OCI-LY3 (cell line): ENCODE measurements around the gene OXT.
"Not testable (repeated sequence)": the region's sequence is repeated elsewhere in the genome, so short reads cannot be mapped to it uniquely, and the experiment has no call there.

Source experiments
- H2AFZ ChIP-seq: fragments of 200-600, 300-600 bp; shearing (Covaris generic); 2 replicates; pipeline ENCODE4 v1.6.0; 2014; ENCODE audit warnings: antibody characterized with exemption, low read depth, low read length
- H3K27ac ChIP-seq: fragments of 200-600, 300-600 bp; sonication (generic); 2 replicates; pipeline ENCODE4 v1.5.1; 2014; ENCODE audit warnings: mild to moderate bottlenecking, low read length, moderate library complexity, mixed read lengths
- H3K27me3 ChIP-seq: fragments of 200-600, 300-600 bp; sonication (generic); 2 replicates; pipeline ENCODE4 v1.6.1; 2014; ENCODE audit warnings: low read depth, low read length, mixed read lengths
- H3K36me3 ChIP-seq: fragments of 200-600, 300-600 bp; sonication (generic); replicated peaks from 2 replicates; pipeline ENCODE3; 2014; ENCODE audit warnings: low read depth, low read length, mixed read lengths
- H3K4me1 ChIP-seq: fragments of 300-600, 200-600 bp; sonication (generic); 2 replicates; pipeline ENCODE4 v1.6.1; 2014; ENCODE audit warnings: low read length, mixed read lengths
- H3K4me2 ChIP-seq: fragments of 200-600, 300-600 bp; sonication (generic); 2 replicates; pipeline ENCODE4 v1.6.1; 2014; ENCODE audit warnings: low read length, mixed read lengths
- H3K4me3 ChIP-seq: fragments of 300-600, 200-600 bp; sonication (generic); 2 replicates; pipeline ENCODE4 v1.5.1; 2014; ENCODE audit warnings: antibody characterized with exemption, mild to moderate bottlenecking, low read length, moderate library complexity
- H3K79me2 ChIP-seq: fragments of 300-600, 200-600 bp; shearing (Covaris generic); 2 replicates; pipeline ENCODE4 v1.6.1; 2014; ENCODE audit warnings: mild to moderate bottlenecking, low read length, mixed read lengths
- H3K9ac ChIP-seq: fragments of 300-600, 200-600 bp; shearing (Covaris generic); 2 replicates; pipeline ENCODE4 v1.6.0; 2014; ENCODE audit warnings: mild to moderate bottlenecking, low read length, moderate library complexity
- H3K9me3 ChIP-seq: fragments of 200-600, 300-600 bp; shearing (Covaris generic); 2 replicates; pipeline ENCODE4 v1.6.1; 2014; ENCODE audit warnings: low read length, mixed read lengths; ENCODE audit not compliant: insufficient read depth
- H4K20me1 ChIP-seq: fragments of 200-600, 300-600 bp; sonication (generic); 2 replicates; pipeline ENCODE4 v1.6.1; 2016; ENCODE audit warnings: low read length, mixed read lengths; ENCODE audit not compliant: insufficient read depth
- EZH2phosphoT487 ChIP-seq: fragments of 200-600 bp; shearing (Covaris generic); IDR thresholded peaks from 2 replicates; pipeline ENCODE4 v1.6.1; 2018; ENCODE audit warnings: antibody characterized with exemption, mixed run types, low read depth
- TF ChIP-seq, protein P1 (sequence below): fragments of 200-600, 300-600 bp; sonication (generic); IDR thresholded peaks from 2 replicates; pipeline ENCODE4 v1.5.1; 2014; ENCODE audit warnings: antibody characterized with exemption, low read length, low read depth

The OXT gene

DNA sequence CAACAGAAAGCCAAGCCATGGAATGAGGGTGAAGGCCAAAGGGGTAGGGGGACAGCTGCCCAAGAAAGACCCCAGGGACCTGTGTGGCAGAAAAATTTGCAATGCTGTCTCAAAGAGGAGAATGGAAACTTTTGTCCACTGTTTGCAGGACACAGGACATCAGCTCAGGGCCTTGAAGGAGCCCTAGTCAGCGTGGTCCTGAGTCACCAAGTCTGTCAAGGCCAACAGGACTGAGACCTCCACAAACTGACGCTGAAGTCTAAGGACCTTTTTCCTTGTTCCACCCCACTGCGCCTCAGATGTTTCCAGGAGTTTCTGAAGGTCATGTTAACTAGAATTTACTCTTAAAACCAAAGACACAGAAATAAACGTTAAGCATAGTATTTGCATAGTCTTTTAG is 44.9 kb downstream of the OXT start:
- Histone ChIP-seq H4K20me1 (peaks cover 4% of the 10 kb centered on the region; the same call in 1 of the 2 replicates), H3K9ac (no peak overlapping the region), H3K9me3 (no peaks in the 10 kb centered on the region), H3K27me3 (no peaks in the 10 kb centered on the region), H2AFZ (no peak overlapping the region), H3K4me3 (no peak overlapping the region), H3K36me3 (peaks cover 10% of the 10 kb centered on the region), H3K4me1 (no peaks in the 10 kb centered on the region), H3K4me2 (no peak overlapping the region), H3K27ac (no peak overlapping the region), H3K79me2 (no peaks in the 10 kb centered on the region; the same call in 1 of the 2 replicates)
- TF ChIP-seq, protein P1, sequence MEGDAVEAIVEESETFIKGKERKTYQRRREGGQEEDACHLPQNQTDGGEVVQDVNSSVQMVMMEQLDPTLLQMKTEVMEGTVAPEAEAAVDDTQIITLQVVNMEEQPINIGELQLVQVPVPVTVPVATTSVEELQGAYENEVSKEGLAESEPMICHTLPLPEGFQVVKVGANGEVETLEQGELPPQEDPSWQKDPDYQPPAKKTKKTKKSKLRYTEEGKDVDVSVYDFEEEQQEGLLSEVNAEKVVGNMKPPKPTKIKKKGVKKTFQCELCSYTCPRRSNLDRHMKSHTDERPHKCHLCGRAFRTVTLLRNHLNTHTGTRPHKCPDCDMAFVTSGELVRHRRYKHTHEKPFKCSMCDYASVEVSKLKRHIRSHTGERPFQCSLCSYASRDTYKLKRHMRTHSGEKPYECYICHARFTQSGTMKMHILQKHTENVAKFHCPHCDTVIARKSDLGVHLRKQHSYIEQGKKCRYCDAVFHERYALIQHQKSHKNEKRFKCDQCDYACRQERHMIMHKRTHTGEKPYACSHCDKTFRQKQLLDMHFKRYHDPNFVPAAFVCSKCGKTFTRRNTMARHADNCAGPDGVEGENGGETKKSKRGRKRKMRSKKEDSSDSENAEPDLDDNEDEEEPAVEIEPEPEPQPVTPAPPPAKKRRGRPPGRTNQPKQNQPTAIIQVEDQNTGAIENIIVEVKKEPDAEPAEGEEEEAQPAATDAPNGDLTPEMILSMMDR = no peak
- no peak for TF ChIP-seq EZH2phosphoT487

DNA sequence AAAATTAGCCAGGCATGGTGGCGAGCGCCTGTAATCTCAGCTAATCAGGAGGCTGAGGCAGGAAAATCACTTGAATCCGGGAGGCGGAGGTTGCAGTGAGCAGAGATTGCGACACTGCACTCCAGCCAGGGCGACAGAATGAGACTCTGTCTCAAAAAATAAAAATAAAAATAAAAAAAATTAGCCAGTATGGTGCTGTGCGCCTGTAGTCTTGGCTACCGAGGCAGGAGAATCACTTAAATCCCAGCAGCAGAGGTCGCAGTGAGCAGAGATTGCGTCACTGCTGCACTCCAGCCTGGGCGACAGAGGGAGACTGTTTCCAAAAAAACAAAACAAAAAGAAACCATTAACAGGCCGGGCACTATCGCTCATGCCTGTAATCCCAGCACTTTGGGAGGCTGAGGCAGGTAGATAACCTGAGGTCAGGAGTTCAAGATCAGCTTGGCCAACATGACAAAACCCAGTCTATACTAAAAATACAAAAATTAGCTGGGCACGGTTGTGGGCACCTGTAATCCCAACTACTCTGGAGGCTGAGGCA is 46.5 kb downstream of the OXT start:
- not testable (repeated sequence) for H3K4me1 ChIP-seq, H3K27ac ChIP-seq, H3K9me3 ChIP-seq, H3K4me2 ChIP-seq, H2AFZ ChIP-seq, H3K4me3 ChIP-seq, H4K20me1 ChIP-seq, H3K79me2 ChIP-seq, H3K27me3 ChIP-seq, H3K9ac ChIP-seq
- peaks cover 25% of the 10 kb centered on the region for H3K36me3 ChIP-seq

DNA sequence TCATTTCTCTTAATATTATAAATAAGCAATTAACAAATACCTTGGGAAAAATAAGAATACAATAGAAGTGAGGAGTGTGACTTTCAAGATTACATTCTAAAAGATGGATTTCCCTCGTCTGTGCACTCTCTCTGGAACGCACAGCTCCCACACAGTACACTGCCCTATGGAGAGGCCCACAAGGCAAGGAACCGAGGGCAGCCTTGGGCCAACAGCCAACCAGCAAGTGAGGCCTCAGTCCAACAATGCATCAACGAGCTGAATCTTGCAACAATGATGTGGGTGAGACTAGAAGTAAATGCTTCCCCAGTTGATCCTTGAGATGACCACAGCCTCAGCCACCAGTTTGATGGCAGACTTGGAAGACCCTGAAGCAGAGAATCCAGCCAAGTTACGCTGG is 47.6 kb downstream of the OXT start:
- H4K20me1 ChIP-seq = peaks cover 4% of the 10 kb centered on the region; the same call in 1 of the 2 replicates
- TF ChIP-seq, protein P1 = no peak
- no peak for TF ChIP-seq EZH2phosphoT487
- no peaks in the 10 kb centered on the region for H3K27me3 ChIP-seq
- H2AFZ ChIP-seq = no peak overlapping the region
- H3K4me2 ChIP-seq = no peak overlapping the region
- no peaks in the 10 kb centered on the region for H3K4me1 ChIP-seq
- H3K79me2 ChIP-seq = no peaks in the 10 kb centered on the region; the same call in 1 of the 2 replicates
- no peak overlapping the region for H3K4me3 ChIP-seq
- H3K36me3 ChIP-seq = peaks cover 35% of the 10 kb centered on the region
- no peak overlapping the region for H3K9ac ChIP-seq
- H3K9me3 ChIP-seq = peaks cover 16% of the 10 kb centered on the region
- no peak overlapping the region for H3K27ac ChIP-seq

DNA sequence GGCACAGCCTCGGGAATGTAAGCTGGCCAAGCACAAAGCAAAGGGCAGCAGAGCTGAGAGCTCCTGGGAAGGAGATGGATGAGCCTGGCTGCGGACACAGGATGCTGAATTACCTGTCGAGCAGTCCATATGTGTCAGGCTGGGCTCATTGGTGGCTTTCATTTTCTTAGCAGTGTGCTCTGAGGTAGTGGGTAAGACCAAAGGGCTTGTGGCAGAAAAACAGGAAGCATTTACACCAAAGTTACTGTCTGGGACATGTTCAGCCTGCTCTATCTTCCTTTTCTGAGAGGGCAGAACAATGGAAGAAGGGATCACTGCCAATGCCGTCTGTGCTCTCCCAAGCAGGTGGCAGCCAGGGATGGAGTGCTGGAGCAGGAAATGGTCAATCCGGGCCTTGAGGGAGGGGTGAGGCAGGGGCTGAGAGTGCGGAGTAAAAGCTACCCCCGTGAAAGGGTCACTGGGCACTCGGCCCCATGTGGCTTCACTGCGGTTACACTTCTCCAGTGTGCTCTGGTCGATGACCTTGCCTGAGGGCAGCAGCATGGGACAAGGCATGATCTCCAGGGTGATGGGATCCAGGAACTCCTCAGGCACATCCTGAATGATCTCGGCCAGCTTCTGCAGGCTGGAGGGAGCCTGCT is 50.0 kb downstream of the OXT start:
- Histone ChIP-seq H3K9me3 (peaks cover 16% of the 10 kb centered on the region), H3K36me3 (peaks cover 31% of the 10 kb centered on the region), H2AFZ (no peak overlapping the region), H3K9ac (no peak overlapping the region), H3K4me2 (no peak overlapping the region), H3K4me1 (no peaks in the 10 kb centered on the region), H4K20me1 (no peaks in the 10 kb centered on the region), H3K27ac (no peak overlapping the region), H3K79me2 (no peaks in the 10 kb centered on the region), H3K27me3 (no peaks in the 10 kb centered on the region), H3K4me3 (no peak overlapping the region)
- TF ChIP-seq EZH2phosphoT487 = no peak
- TF ChIP-seq, protein P1 = no peak
